SK-N-SH (cell line): Measurements from ENCODE around the gene DNAH10. TPM values are rescaled to one million over a fixed set of nuclear protein-coding genes. Genes with fewer than 3 reads are reported as not detected.

ENCODE experiments used
- CTCF ChIA-PET: fragments of 300-600, 350-600 bp; formaldehyde crosslinking; extraction: SDS; loops from one replicate; lab custom pipeline; 2021; lab: Yijun Ruan, JAX
- POLR2A ChIA-PET: fragments of 350-600 bp; sonication (Branson Sonifier 250); formaldehyde crosslinking; extraction: SDS; loops from one replicate; lab custom pipeline; 2020; ENCODE audit warnings: antibody characterized with exemption, inconsistent platforms; lab: Yijun Ruan, JAX
- DNase-seq: peaks from one replicate; pipeline ENCODE4 v3.0.0; 2012
- H2AFZ ChIP-seq: fragments of 200-600 bp; sonication (generic); 2 replicates; pipeline ENCODE4 v1.8.1; 2016; ENCODE audit warnings: antibody characterized with exemption, mild to moderate bottlenecking, low read depth
- H3F3A ChIP-seq: fragments of 200-600 bp; sonication (generic); replicated peaks from 2 replicates; pipeline ENCODE3; 2016; ENCODE audit warnings: antibody characterized with exemption, mild to moderate bottlenecking; ENCODE audit not compliant: insufficient read depth
- H3K27ac ChIP-seq, 2 experiments: fragments of 200-500 bp in 1 of 2; fragments of 200-600 bp in 1 of 2; sonication (Bioruptor generic) in 1 of 2; sonication (generic), shearing (Covaris generic) in 1 of 2; 2 replicates each; pipeline versions ENCODE4 v1.5.1 to v1.6.1; 2014 to 2016; ENCODE audit warnings: low read depth in 2 of 2, inconsistent platforms in 1 of 2, low read length in 1 of 2, mild to moderate bottlenecking in 1 of 2, mixed read lengths in 1 of 2
- H3K27me3 ChIP-seq: fragments of 200-600 bp; sonication (generic), shearing (Covaris generic); 2 replicates; pipeline ENCODE4 v1.6.1; 2016; ENCODE audit warnings: mixed run types; ENCODE audit not compliant: insufficient read depth
- H3K36me3 ChIP-seq, 2 experiments: fragments of 200-500 bp in 1 of 2; fragments of 200-600 bp in 1 of 2; sonication (Bioruptor generic) in 1 of 2; sonication (generic) in 1 of 2; replicated peaks in 1 of 2; 2 replicates each; pipeline versions ENCODE3 to v1.5.1; 2014 to 2016; ENCODE audit warnings: low read length in 1 of 2, mild to moderate bottlenecking in 1 of 2; ENCODE audit not compliant: insufficient read depth in 2 of 2, control insufficient read depth in 1 of 2
- H3K4me1 ChIP-seq, 2 experiments: fragments of 200-500 bp in 1 of 2; fragments of 200-600 bp in 1 of 2; sonication (Bioruptor generic) in 1 of 2; sonication (generic), shearing (Covaris generic) in 1 of 2; 2 replicates each; pipeline versions ENCODE4 v1.5.1 to v1.6.1; 2014 to 2016; ENCODE audit warnings: low read depth in 1 of 2, low read length in 1 of 2, mixed run types in 1 of 2; ENCODE audit not compliant: insufficient read depth in 2 of 2, control insufficient read depth in 1 of 2
- H3K4me2 ChIP-seq: fragments of 200-600 bp; sonication (generic), shearing (Covaris generic); 2 replicates; pipeline ENCODE4 v1.6.1; 2017; ENCODE audit warnings: mixed run types
- H3K4me3 ChIP-seq, 2 experiments: fragments of 200-500 bp in 1 of 2; fragments of 200-600 bp in 1 of 2; sonication (Bioruptor generic) in 1 of 2; sonication (generic), shearing (Covaris generic) in 1 of 2; 2 replicates each; pipeline versions ENCODE4 v1.5.1 to v1.8.1; 2014 to 2016; ENCODE audit warnings: low read depth in 2 of 2, inconsistent platforms in 1 of 2, low read length in 1 of 2, mild to moderate bottlenecking in 1 of 2, mixed read lengths in 1 of 2, moderate library complexity in 1 of 2
- H3K79me2 ChIP-seq: fragments of 200-600 bp; sonication (generic); 2 replicates; pipeline ENCODE4 v1.8.1; 2017; ENCODE audit warnings: mild to moderate bottlenecking; ENCODE audit not compliant: insufficient read depth
- H3K9ac ChIP-seq: fragments of 200-600 bp; sonication (generic); 2 replicates; pipeline ENCODE4 v1.6.1; 2017; ENCODE audit warnings: mixed run types
- H3K9me2 ChIP-seq: fragments of 200-600 bp; sonication (generic); 2 replicates; pipeline ENCODE4 v1.6.1; 2017; ENCODE audit warnings: mixed run types
- H3K9me3 ChIP-seq: fragments of 200-600 bp; sonication (generic); 2 replicates; pipeline ENCODE4 v1.6.1; 2017; ENCODE audit warnings: mixed run types, mild to moderate bottlenecking, moderate library complexity
- H4K20me1 ChIP-seq: fragments of 200-600 bp; sonication (generic); 2 replicates; pipeline ENCODE4 v1.6.1; 2017; ENCODE audit warnings: mild to moderate bottlenecking, mixed run types; ENCODE audit not compliant: insufficient read depth
- ELF1 ChIP-seq: IDR thresholded peaks from 2 replicates; pipeline ENCODE4 v1.4.0; 2012
- EP300 ChIP-seq, 2 experiments: IDR thresholded peaks; 2 replicates each; pipeline versions ENCODE4 v1.4.0 to v1.6.1; 2012; ENCODE audit warnings: borderline replicate concordance in 1 of 2, low read depth in 1 of 2, low read length in 1 of 2
- FOXJ3 ChIP-seq: sonication (generic); formaldehyde crosslinking; IDR thresholded peaks from 2 replicates; pipeline ENCODE4 v1.5.1; 2020; ENCODE audit warnings: mild to moderate bottlenecking, missing genetic modification reagents
- JUND ChIP-seq: IDR thresholded peaks from 2 replicates; pipeline ENCODE4 v1.4.0; 2012
- MEF2A ChIP-seq: IDR thresholded peaks from 2 replicates; pipeline ENCODE4 v1.4.0; 2012; ENCODE audit warnings: low read depth, borderline replicate concordance
- RCOR1 ChIP-seq: fragments of 150-350 bp; IDR thresholded peaks from 2 replicates; pipeline ENCODE4 v1.6.1; 2017; ENCODE audit warnings: antibody characterized with exemption, low read length
- RFX5 ChIP-seq: IDR thresholded peaks from 2 replicates; pipeline ENCODE4 v1.6.1; 2012; ENCODE audit warnings: mild to moderate bottlenecking, improper control_type of control experiment, low read length
- SMC3 ChIP-seq: IDR thresholded peaks from 2 replicates; pipeline ENCODE4 v1.6.1; 2012; ENCODE audit warnings: low read depth, low read length, improper control_type of control experiment
- TCF12 ChIP-seq: IDR thresholded peaks from 2 replicates; pipeline ENCODE4 v1.4.0; 2012
- YY1 ChIP-seq: IDR thresholded peaks from 2 replicates; pipeline ENCODE4 v1.4.0; 2012; ENCODE audit warnings: low read depth, mild to moderate bottlenecking
- WGBS: methylation state at CpG from one replicate; pipeline ENCODE4 v1.1.6; 2017; ENCODE audit warnings: low lambda C conversion rate; 5-methylcytosine and 5-hydroxymethylcytosine counted together
- polyA plus RNA-seq, 3 experiments: library from polyadenylated mRNA; depleted of rRNA; stranded (reverse); fragments of >200 nt; gene quantifications; 2 replicates each; pipeline ENCODE4 v1.2.3, GENCODE V29; 2012
- TF ChIP-seq, protein P1 (sequence below): fragments of 150-350 bp; IDR thresholded peaks from 2 replicates; pipeline ENCODE4 v1.6.1; 2017; ENCODE audit warnings: antibody characterized with exemption, low read length, low read depth, borderline replicate concordance
- TF ChIP-seq, protein P2 (sequence below): fragments of 150-350 bp; IDR thresholded peaks from 2 replicates; pipeline ENCODE4 v1.6.1; 2016; ENCODE audit warnings: mild to moderate bottlenecking, low read depth, low read length
- TF ChIP-seq, protein P3 (sequence below): IDR thresholded peaks from 2 replicates; pipeline ENCODE4 v1.4.0; 2012; ENCODE audit warnings: low read depth, borderline replicate concordance
- TF ChIP-seq, protein P4 (sequence below): fragments of 200-600 bp; sonication (generic); IDR thresholded peaks from 2 replicates; pipeline ENCODE4 v1.6.1; 2017; ENCODE audit warnings: antibody characterized with exemption, mild to moderate bottlenecking, moderate library complexity

The DNAH10 gene
- polyA plus RNA-seq, 1 of the 3 experiments (the other 2 are of a cell fraction): 0.13 TPM

DNA sequence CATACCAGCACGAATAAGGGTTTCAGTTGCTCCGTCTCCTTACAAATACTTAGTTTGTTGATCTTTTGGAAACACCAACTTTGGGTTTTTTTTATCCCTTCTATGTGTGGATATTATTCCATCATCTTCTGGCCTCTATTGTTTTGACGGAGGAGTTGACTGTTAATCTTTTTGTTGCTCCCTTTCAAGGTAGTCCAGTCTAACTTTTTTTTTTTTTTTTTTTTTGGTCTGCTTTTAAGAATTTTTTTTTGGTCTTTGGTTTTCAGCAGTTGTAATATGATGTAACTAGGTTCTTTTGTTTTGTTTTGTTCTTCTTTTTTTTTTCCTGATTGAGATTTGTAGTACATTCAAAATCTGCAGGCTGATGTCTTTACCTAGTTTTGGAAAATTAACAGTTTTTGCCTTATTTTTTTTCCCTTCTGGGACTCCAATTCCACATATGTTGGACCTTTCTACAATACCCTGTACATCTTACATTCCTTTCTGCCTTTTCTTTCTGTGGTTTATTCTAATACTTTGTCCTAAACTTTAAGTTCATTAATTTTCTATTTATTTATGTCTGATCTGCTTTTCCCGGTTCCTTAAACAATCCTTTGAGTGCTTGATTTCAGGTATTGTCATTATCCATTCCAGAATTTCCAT lies 54.9 kb downstream of the DNAH10 start:
- no peaks in the 10 kb centered on the region for H4K20me1 ChIP-seq
- no peaks in the 10 kb centered on the region for H3K36me3 ChIP-seq
- no peaks in the 10 kb centered on the region for H3F3A ChIP-seq
- H3K9ac ChIP-seq: no peak overlapping the region
- 48% methylated on average over 4 of the region's 4 CpGs for WGBS
- H3K4me2 ChIP-seq: no peak overlapping the region
- H3K9me2 ChIP-seq: no peaks in the 10 kb centered on the region
- no peak for TF ChIP-seq RCOR1
- no peak for TF ChIP-seq JUND
- TF ChIP-seq MEF2A: no peak
- no peak for TF ChIP-seq RFX5
- TF ChIP-seq, protein P1, sequence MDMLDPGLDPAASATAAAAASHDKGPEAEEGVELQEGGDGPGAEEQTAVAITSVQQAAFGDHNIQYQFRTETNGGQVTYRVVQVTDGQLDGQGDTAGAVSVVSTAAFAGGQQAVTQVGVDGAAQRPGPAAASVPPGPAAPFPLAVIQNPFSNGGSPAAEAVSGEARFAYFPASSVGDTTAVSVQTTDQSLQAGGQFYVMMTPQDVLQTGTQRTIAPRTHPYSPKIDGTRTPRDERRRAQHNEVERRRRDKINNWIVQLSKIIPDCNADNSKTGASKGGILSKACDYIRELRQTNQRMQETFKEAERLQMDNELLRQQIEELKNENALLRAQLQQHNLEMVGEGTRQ: no peak
- TF ChIP-seq ELF1: no peak
- no peaks in the 10 kb centered on the region for H3K79me2 ChIP-seq
- H3K9me3 ChIP-seq: 0 out of 2 replicates have a peak, but pooled peaks cover 10% of the 10 kb centered on the region
- ChIA-PET POLR2A (no interaction called here), CTCF (no interaction called here)
- no peaks in the 10 kb centered on the region for H3K4me1 ChIP-seq
- H2AFZ ChIP-seq: no peak overlapping the region
- H3K27ac ChIP-seq: no peak overlapping the region
- DNase-seq: no peak
- H3K4me3 ChIP-seq: no peak overlapping the region
- H3K27me3 ChIP-seq: no peaks in the 10 kb centered on the region

DNA sequence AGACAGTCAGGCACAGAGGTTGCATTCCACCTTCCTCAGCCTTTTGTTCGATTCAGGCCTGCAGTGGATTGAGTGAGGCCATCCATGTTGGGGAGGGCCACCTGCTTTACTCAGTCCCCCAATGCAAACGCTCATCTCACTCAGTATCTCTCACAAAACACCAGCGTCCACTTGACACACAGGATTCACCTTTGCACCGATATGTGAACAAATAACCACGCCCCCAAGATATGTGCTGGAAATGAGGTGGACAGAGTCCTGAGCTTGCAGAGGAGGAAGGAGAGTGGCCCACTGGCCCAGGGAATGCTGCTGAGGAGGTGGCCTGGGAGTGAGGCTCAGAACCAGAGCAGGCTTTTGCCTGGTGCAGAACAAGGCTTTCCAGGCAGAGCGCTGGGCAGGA lies 60.7 kb downstream of the DNAH10 start:
- POLR2A ChIA-PET: no interaction called here
- TF ChIP-seq FOXJ3 (no peak), TCF12 (no peak), ELF1 (no peak), SMC3 (no peak), YY1 (no peak), EP300 (IDR thresholded peaks at IDR 0.05; ENCODE audit: borderline replicate concordance in 1 of 2, low read depth in 1 of 2, low read length in 1 of 2) (no peak)
- TF ChIP-seq, protein P2, sequence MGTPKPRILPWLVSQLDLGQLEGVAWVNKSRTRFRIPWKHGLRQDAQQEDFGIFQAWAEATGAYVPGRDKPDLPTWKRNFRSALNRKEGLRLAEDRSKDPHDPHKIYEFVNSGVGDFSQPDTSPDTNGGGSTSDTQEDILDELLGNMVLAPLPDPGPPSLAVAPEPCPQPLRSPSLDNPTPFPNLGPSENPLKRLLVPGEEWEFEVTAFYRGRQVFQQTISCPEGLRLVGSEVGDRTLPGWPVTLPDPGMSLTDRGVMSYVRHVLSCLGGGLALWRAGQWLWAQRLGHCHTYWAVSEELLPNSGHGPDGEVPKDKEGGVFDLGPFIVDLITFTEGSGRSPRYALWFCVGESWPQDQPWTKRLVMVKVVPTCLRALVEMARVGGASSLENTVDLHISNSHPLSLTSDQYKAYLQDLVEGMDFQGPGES: no peak
- TF ChIP-seq, protein P3, sequence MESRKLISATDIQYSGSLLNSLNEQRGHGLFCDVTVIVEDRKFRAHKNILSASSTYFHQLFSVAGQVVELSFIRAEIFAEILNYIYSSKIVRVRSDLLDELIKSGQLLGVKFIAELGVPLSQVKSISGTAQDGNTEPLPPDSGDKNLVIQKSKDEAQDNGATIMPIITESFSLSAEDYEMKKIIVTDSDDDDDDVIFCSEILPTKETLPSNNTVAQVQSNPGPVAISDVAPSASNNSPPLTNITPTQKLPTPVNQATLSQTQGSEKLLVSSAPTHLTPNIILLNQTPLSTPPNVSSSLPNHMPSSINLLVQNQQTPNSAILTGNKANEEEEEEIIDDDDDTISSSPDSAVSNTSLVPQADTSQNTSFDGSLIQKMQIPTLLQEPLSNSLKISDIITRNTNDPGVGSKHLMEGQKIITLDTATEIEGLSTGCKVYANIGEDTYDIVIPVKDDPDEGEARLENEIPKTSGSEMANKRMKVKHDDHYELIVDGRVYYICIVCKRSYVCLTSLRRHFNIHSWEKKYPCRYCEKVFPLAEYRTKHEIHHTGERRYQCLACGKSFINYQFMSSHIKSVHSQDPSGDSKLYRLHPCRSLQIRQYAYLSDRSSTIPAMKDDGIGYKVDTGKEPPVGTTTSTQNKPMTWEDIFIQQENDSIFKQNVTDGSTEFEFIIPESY: no peak
- TF ChIP-seq, protein P4, sequence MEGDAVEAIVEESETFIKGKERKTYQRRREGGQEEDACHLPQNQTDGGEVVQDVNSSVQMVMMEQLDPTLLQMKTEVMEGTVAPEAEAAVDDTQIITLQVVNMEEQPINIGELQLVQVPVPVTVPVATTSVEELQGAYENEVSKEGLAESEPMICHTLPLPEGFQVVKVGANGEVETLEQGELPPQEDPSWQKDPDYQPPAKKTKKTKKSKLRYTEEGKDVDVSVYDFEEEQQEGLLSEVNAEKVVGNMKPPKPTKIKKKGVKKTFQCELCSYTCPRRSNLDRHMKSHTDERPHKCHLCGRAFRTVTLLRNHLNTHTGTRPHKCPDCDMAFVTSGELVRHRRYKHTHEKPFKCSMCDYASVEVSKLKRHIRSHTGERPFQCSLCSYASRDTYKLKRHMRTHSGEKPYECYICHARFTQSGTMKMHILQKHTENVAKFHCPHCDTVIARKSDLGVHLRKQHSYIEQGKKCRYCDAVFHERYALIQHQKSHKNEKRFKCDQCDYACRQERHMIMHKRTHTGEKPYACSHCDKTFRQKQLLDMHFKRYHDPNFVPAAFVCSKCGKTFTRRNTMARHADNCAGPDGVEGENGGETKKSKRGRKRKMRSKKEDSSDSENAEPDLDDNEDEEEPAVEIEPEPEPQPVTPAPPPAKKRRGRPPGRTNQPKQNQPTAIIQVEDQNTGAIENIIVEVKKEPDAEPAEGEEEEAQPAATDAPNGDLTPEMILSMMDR: no peak
- WGBS: 46% methylated on average over 5 of the region's 6 CpGs

More for the DNA sequence above, 60.7 kb downstream of the DNAH10 start:
- Histone ChIP-seq H3K4me1 (no peaks in the 10 kb centered on the region), H3K9ac (no peak overlapping the region), H3K9me2 (no peaks in the 10 kb centered on the region), H4K20me1 (no peaks in the 10 kb centered on the region), H3K27ac (no peak overlapping the region), H3K36me3 (no peaks in the 10 kb centered on the region), H3K79me2 (no peaks in the 10 kb centered on the region), H3K4me2 (no peak overlapping the region), H3K9me3 (no peaks in the 10 kb centered on the region), H3K27me3 (no peaks in the 10 kb centered on the region), H3K4me3 (no peak overlapping the region), H2AFZ (no peak overlapping the region), H3F3A (no peaks in the 10 kb centered on the region)
- DNase-seq: no peak
- CTCF ChIA-PET: no interaction called here
